GM19099 (cell line): ENCODE measurements around the gene IMMP2L.

Source experiments
- POLR2A ChIP-seq: IDR thresholded peaks from 3 replicates; pipeline ENCODE4 v1.6.1; 2011; ENCODE audit warnings: low read depth; ENCODE audit not compliant: insufficient read length; ENCODE audit errors: extremely low read depth

The IMMP2L gene

DNA sequence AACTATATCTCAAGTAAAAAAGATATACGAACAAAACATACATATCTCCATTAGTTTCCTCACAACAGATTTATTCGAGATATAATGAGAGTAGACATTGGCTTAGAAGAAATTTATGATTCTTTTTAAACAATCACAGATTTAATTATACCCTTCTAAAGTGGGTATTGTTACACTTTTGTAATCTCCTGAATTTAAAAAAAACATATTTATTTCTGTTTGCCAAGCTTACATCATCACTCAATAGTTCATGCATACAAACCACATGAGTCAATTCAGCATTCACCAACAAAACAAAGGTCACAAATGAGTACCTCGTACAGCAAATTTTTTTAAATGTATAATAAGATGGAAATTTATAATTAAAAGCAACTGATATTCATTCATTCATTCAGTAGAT, 453.8 kb downstream of the IMMP2L start:
- no peak for TF ChIP-seq POLR2A

DNA sequence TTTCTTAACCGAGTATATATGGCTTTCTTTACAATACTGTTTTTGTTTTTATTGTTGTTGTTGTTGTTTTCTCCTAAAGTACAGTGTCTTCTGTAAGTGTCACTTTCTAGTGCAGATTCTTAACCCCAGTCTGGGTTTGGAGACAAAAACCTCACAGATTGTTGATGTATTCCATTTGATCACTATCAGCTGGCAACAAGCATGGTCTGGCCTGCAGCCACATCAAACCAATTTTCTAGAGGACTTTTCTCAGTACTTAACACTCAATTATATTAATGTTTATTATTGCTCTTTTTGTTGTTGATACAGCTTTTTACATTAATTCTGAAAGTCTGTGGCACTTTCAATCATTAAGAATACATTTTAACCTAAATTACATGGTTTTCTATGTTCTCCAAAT, 454.3 kb downstream of the IMMP2L start:
- no peak for TF ChIP-seq POLR2A

DNA sequence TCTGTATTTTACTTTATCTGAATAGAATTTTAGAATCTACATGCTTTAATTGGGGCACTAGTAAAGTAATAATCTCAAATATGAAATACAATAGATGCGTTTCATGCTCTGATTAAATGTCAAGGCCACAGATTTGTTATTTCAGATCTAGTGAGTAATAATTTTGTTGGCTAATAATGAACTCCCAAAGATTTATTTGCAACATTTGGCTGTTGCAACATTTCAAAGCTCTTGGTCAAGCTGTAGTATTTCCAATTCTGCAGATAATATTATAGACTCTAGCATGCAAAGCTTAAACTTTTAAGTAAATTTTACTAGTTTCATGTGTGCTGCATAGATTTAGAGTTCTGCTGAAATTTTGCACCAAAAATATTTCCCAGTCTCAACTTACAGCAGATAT, 454.7 kb downstream of the IMMP2L start:
- no peak for TF ChIP-seq POLR2A

DNA sequence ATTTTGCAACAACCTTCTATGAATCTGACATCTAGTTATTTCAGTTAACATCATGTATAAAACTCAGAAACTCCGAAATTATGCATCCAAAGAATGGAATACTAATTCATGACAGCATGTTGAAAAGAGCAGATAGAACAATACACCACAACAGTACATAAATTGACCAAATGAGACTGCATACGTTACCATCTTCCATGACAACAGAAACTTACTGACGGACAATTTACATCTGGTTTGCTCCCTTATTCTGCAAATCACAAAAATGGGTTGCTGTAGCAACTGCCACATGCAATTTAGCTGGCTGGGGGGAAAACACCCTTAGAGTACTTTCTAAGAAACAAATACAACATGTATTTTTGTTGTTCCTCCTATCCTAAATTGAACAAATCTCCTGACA, 457.0 kb downstream of the IMMP2L start:
- no peak for TF ChIP-seq POLR2A

- TF ChIP-seq POLR2A, result no peak
Measured at GRCh38 chr7:111104710-111105109, 457.6 kb downstream of the IMMP2L start.

DNA sequence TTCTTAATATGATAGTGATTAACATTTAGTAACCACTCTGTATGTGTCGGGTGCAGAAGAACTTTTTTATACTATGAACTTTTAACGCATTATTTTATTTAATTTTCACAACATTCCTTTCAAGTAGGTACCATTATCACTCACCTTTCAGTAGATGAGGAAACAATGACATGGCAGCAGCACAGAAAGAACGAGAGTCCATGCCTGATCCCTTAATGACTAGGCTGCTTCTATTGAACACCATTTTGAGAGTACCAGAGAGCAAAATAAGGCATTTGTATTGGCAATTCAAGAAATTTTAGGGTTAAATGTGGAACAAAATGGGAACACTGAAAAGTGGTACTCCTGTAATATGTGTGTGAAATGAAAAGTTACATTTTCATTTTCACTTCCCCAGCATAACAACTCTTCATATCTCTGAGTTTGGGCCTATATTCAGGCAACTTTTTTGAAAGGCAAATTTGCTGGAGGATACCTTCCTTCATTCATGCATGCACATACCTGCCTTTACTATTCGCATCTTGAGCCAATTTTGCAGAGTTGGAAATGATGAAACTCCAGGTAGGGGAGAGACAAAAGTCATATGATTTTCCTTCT, 458.5 kb downstream of the IMMP2L start:
- TF ChIP-seq POLR2A, result no peak

GRCh38 chr7:111103136-111103535, 459.2 kb downstream of the IMMP2L start:
- no peak for TF ChIP-seq POLR2A

DNA sequence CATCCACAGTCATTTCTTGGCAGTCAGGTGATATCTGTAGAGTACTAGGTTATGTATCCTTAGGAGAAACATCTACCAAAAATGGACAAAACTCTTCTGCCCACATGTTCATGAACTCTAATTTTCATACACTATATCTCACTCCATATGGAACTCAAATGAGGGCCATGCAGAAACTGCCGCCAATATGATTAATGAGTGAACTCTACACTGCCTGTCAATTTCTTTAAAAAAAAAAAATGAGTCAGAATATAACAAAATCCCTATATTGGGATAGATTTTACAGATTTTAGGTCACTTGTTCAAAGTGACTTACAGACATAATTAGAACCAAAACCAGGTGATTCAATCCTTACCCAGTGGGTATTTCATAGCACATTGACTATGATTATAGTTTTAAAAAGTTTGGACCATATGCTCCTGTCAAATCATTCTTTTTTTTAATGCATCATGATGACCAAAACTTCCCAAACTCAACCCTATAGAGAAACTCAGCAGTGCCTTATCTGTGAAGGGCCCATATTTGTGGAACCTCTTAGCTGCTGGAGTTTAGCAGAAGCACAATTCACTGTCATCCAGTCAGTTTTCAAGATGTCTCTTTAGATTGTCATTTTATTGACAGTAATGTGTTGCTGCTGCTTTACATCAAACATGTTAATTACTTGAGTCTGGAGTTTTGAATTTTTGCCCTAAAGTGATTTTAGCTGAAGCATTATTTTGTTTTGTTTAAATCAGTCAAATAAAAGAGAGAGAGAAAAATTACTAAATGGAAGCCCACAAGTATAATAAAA, 460.2 kb downstream of the IMMP2L start:
- TF ChIP-seq POLR2A, result no peak

DNA sequence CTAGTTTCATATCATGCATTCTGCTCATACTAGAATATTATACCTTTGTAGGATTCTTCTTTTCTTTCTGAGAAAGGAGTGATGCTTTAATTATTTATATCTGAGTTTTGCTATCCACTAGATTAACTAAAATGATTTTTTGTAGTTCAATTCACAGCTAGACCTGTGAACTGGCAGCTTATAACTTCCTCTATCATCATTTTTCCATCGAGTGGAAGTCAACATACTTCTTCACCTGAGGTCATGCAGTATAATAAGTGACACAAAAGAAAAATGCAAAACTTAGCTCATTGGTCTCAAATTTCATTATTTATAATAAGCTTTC, 463.4 kb downstream of the IMMP2L start:
- no peak for TF ChIP-seq POLR2A

DNA sequence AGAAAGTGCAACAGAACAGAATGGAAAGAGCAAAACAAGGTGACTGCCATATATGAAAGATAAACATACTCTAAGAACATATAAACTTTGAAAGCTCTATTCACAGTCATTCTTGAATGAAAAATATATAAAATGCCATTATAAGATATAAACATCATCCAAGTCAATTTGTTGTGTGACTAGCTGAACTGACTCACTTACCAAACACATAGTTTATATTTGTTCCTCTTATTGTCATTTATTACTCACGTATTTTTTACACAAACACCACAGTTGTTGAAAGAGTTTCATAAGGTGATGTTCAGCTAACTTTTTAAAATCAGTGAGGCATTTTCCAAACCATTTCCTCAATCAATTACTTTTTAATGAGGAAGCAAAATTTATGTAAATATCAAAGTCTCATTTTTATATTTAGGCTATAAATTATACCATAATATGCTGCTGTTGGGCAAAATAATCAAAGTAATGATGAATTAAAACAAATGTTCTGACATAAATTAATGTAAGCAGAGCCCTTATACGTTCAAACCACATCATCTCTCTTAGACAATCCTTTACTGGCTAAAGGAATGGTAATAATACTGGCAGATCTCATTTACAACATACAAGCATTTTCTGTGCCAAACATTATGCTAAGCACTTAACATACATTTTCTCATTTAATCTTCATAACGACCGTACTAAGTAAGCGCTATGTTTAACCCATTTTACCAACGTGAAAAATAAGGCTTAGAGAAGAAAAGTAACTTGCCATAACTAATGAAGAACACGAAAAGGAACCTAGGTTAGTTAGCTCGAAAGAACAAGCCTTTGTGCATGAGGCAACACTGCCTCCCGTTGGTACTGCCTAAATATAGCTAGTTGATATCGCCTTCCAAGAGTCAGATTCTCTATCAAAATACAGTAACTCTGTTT, 464.0 kb downstream of the IMMP2L start:
- TF ChIP-seq POLR2A, result no peak

GRCh38 chr7:111096997-111097396, 465.3 kb downstream of the IMMP2L start:
- TF ChIP-seq POLR2A, result no peak

DNA sequence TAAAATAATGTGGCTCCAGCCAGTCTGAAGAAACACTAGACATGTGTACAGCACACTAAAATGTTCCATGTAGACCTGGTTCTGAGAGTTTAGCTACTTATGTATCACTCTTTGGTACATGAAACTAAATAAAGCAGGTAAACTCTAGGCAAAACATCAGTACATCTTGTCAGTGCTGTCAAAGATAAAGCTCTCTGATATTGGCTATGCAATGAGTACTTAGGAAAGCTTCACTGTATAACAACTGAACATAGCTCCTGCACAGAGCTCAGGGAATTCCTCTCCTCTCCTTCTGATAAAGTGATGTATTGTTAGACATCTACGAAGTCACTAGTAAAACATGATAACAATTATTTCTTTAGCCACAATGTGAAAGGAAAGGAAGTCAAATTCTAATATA, 467.9 kb downstream of the IMMP2L start:
- TF ChIP-seq POLR2A, result no peak

DNA sequence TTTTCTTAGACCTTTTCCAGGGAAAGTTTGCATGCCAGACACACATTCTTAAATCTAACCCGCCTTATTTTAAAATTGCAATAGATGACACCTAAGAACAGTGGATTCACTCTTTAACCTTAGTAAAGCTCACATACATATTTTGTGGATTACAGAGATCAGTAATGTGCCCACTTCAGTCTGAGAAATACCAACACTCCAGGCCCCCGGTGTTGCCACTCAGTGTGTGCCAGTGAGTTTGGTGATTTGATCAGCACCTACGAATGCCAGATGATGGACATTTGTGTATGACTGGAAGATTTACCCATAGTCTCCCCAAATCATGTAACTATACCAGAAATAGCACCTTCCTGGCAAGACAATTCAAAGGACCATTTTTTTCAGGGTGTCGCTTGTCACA, 468.8 kb downstream of the IMMP2L start:
- TF ChIP-seq POLR2A, result no peak

GRCh38 chr7:111092406-111093236, 469.7 kb downstream of the IMMP2L start:
- TF ChIP-seq POLR2A, result no peak
